ENCODE data around the gene ISLR. TPM values are rescaled to one million over a fixed set of nuclear protein-coding genes. Genes with fewer than 3 reads are reported as not detected.

ISLR gene
- total RNA-seq, 1 experiment from 2014 or later, result 0.11 TPM

- no peak for TF ChIP-seq CTCF (conservative IDR thresholded peaks at IDR 0.05)
- Histone ChIP-seq H3K4me1 (ENCODE audit: insufficient read depth, low read length) (peaks cover 10% of the 10 kb centered on the region; the same call in 1 of the 2 replicates), H3T11ph (ENCODE audit: low read length) (no peak overlapping the region), H2BK5ac (ENCODE audit: insufficient read length, low read length) (no peak overlapping the region), H3K4me2 (ENCODE audit: insufficient read depth, insufficient read length, low read length) (no peak overlapping the region), H3K79me2 (ENCODE audit: insufficient read depth, low read length) (no peaks in the 10 kb centered on the region), H2AFZ (ENCODE audit: low read length) (no peak overlapping the region), H2BK120ac (ENCODE audit: low read depth, low read length, poor library complexity, severe bottlenecking) (no peak overlapping the region), H2AK5ac (ENCODE audit: insufficient read length, low read length) (no peak overlapping the region), H3K79me1 (ENCODE audit: insufficient read depth, low read depth, low read length, poor library complexity, severe bottlenecking) (no peaks in the 10 kb centered on the region), H3K9ac (ENCODE audit: extremely low read depth, insufficient read length, low read length) (no peak overlapping the region), H4K20me1 (ENCODE audit: control insufficient read depth, insufficient read depth, insufficient read length) (no peaks in the 10 kb centered on the region), H3K4ac (ENCODE audit: low read depth, low read length) (no peak overlapping the region), H3K27ac (ENCODE audit: insufficient read length, low read depth, low read length) (no peak overlapping the region), H2BK15ac (ENCODE audit: low read depth, low read length) (no peak overlapping the region), H4K5ac (ENCODE audit: insufficient read length, low read depth, low read length) (no peak overlapping the region), H3K18ac (ENCODE audit: insufficient read length, low read depth, low read length) (no peak overlapping the region), H2BK12ac (ENCODE audit: insufficient read length, low read depth, low read length) (no peak overlapping the region), H3K56ac (ENCODE audit: insufficient read length, low read depth, low read length) (no peak overlapping the region), H4K8ac (replicated peaks; ENCODE audit: insufficient read length, low read depth, low read length) (no peak overlapping the region), H2BK20ac (ENCODE audit: low read depth, low read length, poor library complexity, severe bottlenecking) (no peak overlapping the region), H3K27me3 (ENCODE audit: insufficient read depth, low read length) (peaks cover 22% of the 10 kb centered on the region; the same call in 1 of the 2 replicates), H3K23ac (ENCODE audit: insufficient read length, low read depth, low read length) (no peak overlapping the region), H3K9me3 (ENCODE audit: control insufficient read depth, low read depth, low read length) (no peaks in the 10 kb centered on the region), H4K91ac (ENCODE audit: insufficient read length, low read depth, low read length) (no peak overlapping the region), H3K14ac (ENCODE audit: insufficient read depth, low read length) (no peak overlapping the region), H3K23me2 (ENCODE audit: insufficient read length, low read depth, low read length, poor library complexity, severe bottlenecking) (no peaks in the 10 kb centered on the region)
- peaks cover 58 to 77% of the 10 kb centered on the region in 2 experiments for H3K4me1 Mint-ChIP-seq
- no peak overlapping the region for H3K4me3 Mint-ChIP-seq
- no CpG with 5 or more reads among the region's 16 CpGs for WGBS (ENCODE audit: extremely low coverage, insufficient read length, low lambda C conversion rate)
- no peak overlapping the region for H3K27ac Mint-ChIP-seq
- no peak for DNase-seq
- H3K36me3 Mint-ChIP-seq (ENCODE audit: insufficient read depth in 1 of 3, low read depth in 3 of 3), result no peaks in the 10 kb centered on the region
- H3K27me3 Mint-ChIP-seq (ENCODE audit: low read depth), result peaks cover 59% of the 10 kb centered on the region
- no peaks in the 10 kb centered on the region; a peak in 1 of 5 replicates for H3K9me3 Mint-ChIP-seq
These were observed 44.7 kb downstream of the ISLR start for GRCh38 chr15:74217907-74218885.

Data from H9 (cell line).